ENCODE data around the gene CNTN4.

DNA sequence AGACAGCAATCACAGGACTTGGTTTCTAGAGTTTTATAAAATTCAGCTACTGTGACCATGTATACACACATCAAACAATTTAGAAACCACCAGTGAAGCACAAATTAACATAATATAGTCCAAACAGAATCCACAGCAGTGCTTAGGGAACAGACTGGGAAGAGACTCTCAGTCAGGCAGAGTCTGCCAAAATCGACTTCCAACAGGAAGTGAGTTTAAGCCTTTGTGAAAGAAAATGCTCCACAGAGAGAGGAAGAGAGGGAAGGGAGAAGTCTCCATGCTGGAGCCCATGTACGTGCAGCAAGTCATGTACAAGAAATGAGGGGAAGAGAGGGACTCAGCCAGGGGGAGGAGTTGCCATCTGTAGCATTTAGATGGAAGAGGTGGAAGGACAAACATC lies 838.9 kb downstream of the CNTN4 start:
- TF ChIP-seq L3MBTL2 (conservative IDR thresholded peaks at IDR 0.05): no peak
- TF ChIP-seq SP1 (IDR thresholded peaks at IDR 0.05): no peak
- no peak for TF ChIP-seq NFRKB (IDR thresholded peaks at IDR 0.05)
- no peak for TF ChIP-seq FOXK2 (IDR thresholded peaks at IDR 0.05)
- no peak for TF ChIP-seq BHLHE40 (IDR thresholded peaks at IDR 0.05; ENCODE audit: borderline replicate concordance)
- TF ChIP-seq, protein P1, sequence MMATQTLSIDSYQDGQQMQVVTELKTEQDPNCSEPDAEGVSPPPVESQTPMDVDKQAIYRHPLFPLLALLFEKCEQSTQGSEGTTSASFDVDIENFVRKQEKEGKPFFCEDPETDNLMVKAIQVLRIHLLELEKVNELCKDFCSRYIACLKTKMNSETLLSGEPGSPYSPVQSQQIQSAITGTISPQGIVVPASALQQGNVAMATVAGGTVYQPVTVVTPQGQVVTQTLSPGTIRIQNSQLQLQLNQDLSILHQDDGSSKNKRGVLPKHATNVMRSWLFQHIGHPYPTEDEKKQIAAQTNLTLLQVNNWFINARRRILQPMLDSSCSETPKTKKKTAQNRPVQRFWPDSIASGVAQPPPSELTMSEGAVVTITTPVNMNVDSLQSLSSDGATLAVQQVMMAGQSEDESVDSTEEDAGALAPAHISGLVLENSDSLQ (IDR thresholded peaks at IDR 0.05): no peak

All from HEK293T (cell line).